SU-DHL-6 (cell line): ENCODE results near the gene FARP2.

Experiments
- EZH2phosphoT487 ChIP-seq: fragments of 200-600 bp; sonication (generic), shearing (Covaris generic); conservative IDR thresholded peaks from 2 replicates; pipeline ENCODE4 v1.6.1; 2018; ENCODE audit warnings: mild to moderate bottlenecking, antibody characterized with exemption, low read length, moderate library complexity, mixed read lengths
- TF ChIP-seq, protein P1 (sequence below): fragments of 200-600 bp; sonication (generic); IDR thresholded peaks from one replicate; pipeline ENCODE4 v1.5.1; 2017; ENCODE audit warnings: antibody characterized with exemption, mild to moderate bottlenecking, low read length, moderate library complexity; ENCODE audit not compliant: insufficient read depth, poor library complexity, severe bottlenecking

DNA sequence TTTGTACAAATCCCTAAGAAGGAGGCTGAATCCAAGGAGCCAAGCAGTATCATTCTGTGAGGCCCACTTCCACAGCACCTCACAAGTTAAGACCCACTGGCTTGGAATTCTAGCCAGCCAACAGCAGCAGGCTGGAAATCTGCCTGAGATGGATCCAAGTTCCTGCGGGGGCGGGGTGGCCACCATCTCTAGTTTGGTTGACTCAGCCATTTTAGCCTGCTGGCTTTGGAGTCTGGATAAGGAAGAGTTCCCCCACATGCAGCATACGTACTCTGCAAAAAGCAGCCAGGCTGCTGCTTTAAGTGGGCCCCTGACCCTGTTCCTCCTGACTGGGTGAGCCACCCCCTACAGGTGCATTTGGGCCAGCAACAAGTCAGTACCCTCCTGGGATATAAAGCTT, 65.2 kb downstream of the FARP2 start:
- TF ChIP-seq, protein P1, sequence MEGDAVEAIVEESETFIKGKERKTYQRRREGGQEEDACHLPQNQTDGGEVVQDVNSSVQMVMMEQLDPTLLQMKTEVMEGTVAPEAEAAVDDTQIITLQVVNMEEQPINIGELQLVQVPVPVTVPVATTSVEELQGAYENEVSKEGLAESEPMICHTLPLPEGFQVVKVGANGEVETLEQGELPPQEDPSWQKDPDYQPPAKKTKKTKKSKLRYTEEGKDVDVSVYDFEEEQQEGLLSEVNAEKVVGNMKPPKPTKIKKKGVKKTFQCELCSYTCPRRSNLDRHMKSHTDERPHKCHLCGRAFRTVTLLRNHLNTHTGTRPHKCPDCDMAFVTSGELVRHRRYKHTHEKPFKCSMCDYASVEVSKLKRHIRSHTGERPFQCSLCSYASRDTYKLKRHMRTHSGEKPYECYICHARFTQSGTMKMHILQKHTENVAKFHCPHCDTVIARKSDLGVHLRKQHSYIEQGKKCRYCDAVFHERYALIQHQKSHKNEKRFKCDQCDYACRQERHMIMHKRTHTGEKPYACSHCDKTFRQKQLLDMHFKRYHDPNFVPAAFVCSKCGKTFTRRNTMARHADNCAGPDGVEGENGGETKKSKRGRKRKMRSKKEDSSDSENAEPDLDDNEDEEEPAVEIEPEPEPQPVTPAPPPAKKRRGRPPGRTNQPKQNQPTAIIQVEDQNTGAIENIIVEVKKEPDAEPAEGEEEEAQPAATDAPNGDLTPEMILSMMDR, result no peak
- no peak for TF ChIP-seq EZH2phosphoT487
